HG02852 (cell line): Measurements from ENCODE around the gene E2F3.
"Not testable (repeated sequence)": the region's sequence is repeated elsewhere in the genome, so short reads cannot be mapped to it uniquely, and the experiment has no call there.

Source experiments
- ATAC-seq: cut with Tn5 transposase; IDR thresholded peaks from one replicate; pipeline ENCODE4 v1.9.1; 2021; ENCODE audit warnings: mild to moderate bottlenecking, moderate library complexity; ENCODE audit not compliant: unreplicated experiment

Gene E2F3

DNA sequence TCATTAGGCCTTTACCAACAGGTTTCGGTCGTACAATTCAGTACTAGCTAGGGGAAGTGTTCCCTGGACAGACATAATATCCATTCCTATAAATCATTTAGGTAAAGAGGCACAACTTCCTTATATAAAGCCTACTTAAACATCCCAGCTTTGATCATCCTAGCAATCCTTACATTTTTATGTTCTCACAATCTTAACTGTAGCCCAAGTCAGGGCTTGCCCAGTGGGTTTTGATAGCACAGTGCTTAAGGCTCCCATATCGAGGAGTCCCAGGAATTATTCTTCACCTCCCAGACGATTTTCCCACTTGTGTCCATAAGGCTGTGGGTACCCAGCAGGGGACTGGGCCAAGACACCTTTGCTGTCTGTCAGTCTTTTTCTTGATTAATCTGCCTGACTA lies 63.2 kb downstream of the E2F3 start:
- no peak for ATAC-seq

DNA sequence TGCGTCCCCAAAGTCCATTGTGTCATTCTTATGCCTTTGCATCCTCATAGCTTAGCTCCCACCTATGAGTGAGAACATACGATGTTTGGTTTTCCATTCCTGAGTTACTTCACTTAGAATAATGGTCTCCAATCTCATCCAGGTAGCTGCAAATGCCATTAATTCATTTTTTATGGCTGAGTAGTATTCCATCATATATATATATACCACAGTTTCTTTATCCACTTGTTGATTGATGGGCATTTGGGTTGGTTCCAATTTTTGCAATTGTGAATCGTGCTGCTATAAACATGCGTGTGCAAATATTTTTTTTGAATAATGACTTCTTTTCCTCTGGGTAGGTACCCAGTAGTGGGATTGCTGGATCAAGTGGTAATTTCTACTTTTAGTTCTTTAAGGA lies 63.9 kb downstream of the E2F3 start:
- ATAC-seq = not testable (repeated sequence)

DNA sequence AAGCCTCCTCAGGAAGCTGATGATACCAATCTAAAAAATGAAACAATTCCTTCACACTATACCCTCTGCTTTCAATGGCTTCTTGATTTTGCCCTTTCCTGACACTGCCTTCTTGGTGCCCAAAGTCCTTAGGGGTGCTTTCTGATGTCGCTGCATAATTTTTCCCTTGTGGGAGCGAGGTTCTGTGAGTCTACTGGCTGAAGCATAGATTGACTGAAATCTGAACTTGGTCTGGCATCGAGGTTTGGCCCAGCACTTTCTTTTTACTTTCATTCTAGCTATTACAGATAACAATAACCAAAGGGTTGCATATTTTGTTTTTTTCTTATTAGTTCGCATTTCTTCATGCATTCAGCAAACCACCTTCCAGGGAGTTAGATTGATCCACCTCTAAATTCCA lies 65.8 kb downstream of the E2F3 start:
- peak; percentile 71 for ATAC-seq

DNA sequence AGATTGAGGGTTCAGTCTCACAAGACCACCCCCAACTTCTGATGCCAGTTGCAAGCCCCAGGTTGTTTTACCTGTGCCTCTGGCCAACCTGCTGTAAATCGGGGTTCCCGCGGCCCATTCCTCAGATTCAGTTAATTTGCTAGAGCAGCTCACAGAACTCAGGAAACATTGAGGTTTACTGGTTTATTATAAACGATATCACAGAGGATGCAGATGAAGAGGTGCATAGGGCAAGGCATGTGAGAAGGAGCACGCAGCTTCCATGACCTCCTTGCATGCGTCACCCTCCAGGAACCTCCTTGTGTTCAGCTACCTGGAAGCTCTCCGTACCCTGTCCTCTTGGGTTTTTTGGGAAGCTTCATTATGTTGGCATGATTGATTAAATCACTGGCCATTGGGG lies 66.5 kb downstream of the E2F3 start:
- ATAC-seq = no peak

DNA sequence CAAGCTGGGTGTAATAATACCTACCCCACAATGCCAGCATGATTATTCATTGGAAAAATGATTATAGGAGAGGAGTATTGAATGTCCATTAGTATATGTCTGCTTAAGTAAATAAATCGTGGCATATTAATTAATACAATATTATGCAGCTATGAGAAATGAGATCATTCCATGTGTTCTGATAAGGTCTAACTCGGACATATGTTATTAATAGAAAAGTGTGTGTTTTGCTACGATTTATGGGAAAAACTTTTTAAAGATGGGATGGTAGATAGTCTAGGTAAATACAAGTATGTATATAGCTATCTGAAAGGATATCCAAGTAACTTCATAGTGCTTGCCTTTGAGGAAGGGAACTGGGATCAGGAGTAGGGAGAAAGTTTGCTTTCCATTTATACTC lies 71.1 kb downstream of the E2F3 start:
- no peak for ATAC-seq

DNA sequence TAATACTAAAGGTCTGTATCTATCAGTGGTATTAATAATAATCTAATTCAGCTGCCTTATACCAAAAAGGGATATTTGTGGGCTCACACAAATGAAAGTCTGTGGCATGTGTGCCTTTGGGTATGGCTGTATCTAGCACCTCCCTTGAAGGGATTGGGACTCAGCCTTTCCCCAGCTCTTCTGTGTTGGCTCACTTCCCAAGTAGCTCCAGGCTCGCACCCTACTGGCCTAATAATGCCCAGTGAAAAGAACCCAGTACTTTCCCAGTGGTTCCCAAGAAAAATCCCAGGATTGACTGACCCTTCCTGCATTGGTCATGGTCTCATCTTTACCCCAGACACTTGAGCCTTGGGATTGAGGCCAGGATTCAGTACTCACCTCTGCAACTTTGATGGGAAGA lies 71.8 kb downstream of the E2F3 start:
- ATAC-seq = no peak

DNA sequence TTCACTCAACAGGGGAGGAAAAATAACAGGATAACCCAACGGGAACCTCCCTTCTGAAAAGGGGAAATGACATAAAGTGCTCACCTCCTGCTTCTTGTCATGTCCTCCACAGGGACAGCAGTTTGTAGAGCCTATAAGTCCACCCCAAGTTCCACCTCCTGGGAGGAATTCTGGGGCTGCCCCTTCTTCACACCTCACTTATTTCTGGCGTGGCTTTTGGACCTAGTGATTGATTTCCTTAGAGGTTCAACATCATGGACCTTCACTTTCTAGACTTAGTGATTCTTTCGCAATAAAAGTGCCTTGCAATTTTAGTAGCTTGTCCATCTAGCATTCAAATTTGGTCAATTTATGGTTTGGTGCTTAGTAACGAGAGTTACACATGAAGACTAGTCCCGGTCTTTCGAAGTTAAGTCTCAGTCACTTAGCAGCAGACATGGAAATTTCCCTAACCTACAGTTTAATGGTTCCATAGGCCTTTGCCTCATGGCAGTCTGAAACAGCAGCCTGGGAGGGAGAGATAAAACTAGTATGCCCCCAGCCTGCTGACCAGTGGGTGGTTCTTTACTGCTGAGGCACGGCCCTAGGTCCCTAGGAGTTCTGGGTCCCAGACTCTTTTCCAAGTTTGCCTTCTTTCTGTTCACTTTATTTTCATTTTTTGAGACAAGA lies 73.3 kb downstream of the E2F3 start:
- no peak for ATAC-seq

DNA sequence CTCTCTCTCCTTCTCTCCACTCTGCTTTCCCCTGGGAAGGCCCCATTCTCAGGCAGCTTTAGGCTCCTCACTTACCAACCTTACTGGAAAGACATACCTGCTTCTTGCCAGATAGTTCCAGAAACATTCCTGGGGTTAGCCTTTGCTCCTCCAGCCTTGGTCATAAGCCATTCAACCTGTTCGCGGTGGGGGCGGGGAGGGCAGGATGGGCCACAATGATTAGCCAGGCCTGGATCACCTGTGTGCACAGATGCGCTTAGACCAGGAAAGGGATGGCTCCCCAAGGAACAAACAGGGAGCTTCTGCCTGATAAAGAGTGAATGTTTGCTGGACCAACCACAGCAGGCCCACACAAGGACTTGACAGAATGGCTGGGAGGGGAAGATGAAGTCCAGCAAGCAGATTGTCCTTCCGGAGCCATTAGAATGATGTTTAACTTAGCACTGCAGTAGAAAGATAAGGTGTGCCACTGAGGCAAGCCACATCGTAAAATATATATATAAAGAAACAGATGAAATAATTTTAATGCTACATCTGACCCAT lies 74.9 kb downstream of the E2F3 start:
- no peak for ATAC-seq

DNA sequence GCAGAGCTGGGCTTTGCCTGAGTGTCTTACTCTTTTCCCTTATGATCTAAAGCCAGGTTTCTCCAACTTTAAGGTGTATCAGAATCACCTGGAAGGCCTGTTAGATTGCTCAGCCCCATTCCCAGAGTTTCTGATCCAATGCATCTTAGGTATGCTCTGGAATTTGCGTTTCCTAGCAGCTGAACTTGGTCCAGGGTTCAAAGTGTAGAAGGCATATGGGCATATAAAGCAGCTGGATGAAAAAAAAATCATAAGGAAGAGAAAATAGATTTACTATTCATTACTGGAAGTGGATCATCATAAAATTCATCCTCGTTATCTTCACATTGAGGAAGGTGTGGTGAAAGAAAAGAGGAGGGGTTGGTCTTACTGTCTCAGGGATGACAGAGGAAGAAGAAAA lies 75.8 kb downstream of the E2F3 start:
- no peak for ATAC-seq

DNA sequence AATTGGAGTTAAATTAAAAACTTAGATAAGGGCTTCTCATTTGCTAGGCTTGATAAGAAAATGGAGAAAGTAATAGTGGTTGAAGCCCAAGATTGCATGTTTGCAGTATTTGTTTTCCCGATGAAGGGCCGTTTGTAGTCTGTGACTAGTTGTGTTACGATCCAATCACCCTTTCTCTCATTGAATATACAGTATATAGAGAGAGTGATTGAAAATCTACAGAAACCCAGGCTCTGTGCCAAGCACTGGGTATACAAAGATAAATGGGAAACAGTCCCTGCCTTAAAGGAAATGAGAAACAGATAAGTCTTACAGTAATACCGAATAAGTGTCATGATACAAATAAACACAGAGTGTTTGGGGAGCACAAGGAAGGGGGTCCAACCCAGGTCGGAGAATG lies 77.4 kb downstream of the E2F3 start:
- ATAC-seq = no peak

DNA sequence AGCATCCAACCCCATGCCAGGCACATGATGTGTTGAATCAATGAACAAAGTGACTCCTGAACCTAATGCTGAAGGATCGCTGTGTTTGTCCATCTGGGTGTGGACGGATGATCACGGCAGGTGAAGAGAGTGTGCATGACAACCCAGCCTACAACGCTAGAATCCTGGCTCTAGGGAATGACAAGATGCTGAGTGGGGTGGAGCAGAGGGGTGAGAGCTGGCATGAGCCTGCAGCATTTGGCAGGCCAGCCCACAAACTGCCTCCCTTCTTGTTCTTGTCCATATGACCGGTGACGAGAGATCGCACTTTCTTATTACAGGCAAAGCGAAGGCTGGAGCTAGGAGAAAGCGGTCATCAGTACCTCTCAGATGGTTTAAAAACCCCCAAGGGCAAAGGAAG lies 77.8 kb downstream of the E2F3 start:
- no peak for ATAC-seq

DNA sequence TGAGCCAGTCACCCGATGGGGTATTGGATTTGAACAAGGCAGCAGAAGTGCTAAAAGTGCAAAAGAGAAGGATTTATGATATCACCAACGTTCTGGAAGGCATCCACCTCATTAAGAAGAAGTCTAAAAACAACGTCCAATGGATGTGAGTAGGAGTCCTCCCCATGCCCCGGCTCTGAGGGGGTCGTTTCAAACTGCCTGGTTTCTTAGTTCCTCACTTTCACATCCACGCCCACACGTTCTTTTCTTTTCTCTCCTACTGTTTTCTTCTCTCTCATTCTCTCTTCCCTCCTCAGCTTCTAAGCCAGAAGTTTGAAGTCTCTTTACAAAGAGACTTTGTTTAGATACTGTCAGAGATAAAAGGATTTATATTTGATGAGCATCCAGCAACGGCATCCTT lies 79.6 kb downstream of the E2F3 start:
- no peak for ATAC-seq

DNA sequence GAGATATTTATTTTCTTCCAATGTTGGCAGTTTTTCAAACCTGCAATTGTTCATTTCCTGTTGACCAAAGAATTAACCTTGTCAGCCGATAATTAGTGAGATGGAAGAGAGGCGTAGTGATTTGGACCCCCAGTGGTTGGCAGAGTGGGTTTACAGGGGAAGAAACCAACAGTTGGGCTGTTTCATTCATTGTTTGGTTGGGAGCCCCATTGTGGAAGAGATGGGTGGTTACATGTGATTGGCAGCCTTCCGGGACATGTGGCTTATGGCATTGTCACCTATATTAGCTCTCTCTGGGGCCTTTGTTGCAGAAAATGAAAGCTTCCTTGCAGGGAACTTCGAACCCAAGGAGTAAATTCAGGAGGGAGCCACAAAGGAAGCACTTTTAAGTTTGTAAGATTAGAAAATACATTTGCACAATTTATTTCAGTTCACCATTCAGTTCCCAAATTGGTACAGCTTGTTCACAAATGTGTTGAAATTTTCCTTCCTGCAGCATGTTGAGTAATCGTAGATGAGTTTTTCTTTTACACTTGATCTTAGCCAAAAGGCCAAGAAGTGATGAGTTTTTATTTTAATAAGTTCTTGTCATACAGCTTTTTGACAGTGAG lies 82.3 kb downstream of the E2F3 start:
- no peak for ATAC-seq

DNA sequence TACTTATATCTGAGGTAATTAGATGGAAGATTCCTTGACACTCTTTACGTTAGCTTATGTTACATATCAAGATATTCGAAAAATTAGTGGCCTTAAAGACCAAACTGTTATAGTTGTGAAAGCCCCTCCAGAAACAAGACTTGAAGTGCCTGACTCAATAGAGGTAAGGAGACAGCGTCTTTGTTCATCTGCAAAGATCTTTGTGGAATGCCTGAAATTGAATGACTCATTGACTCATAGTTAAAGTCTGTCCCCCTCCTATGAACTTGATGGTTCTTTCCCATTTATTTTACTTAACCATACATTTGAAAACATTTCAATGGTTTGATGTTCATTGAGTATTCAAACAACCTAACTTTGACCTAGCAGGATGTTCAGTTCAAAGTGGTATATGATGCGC lies 85.0 kb downstream of the E2F3 start:
- no peak for ATAC-seq

DNA sequence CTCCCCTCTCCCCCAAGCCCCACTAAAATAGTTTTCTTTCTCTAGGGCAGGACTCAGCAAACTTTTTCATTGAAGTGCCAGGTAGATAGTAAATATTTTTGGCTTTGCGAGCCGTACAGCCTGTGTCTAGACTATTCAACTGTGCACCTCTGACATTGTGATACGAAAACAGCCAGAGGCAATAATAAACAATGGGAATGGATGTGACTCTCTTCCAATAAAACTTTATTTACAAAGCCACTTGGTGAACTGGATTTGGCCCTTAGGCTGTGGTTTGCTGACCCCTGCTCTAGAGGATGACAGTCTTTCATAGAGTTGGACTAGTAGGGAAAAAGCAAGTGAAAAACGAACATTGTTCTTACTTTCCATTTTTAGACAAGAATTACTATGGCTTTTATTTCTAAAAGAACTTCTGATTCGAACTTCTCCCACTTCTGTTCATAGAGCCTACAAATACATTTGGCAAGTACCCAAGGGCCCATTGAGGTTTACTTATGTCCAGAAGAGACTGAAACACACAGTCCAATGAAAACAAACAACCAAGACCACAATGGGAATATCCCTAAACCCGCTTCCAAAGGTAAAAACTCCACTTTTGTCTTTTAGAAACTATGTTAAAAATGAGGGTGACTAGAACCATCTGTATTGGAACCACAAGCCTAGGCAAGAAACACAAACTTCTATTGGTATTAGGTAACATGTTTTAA lies 86.1 kb downstream of the E2F3 start:
- ATAC-seq = no peak

DNA sequence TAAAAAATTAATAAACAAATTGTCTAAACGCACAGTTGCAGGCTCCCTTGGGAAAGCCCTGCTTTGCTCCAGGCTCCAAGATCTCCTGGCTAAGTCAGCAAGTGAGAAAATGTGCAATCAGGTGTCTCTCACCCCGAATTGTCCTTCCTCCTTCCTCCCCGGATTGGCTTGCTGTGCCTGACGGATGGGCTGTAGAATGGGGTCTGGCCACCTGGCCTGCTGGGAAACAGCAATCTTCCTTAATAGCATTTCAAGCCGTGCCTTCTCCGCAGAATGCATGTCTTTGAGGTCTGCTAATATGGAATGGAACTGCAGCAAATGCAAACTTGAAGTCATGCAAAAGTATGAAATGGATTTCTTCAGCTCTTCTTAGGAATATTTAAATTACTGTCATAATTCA lies 88.9 kb downstream of the E2F3 start:
- ATAC-seq = no peak

DNA sequence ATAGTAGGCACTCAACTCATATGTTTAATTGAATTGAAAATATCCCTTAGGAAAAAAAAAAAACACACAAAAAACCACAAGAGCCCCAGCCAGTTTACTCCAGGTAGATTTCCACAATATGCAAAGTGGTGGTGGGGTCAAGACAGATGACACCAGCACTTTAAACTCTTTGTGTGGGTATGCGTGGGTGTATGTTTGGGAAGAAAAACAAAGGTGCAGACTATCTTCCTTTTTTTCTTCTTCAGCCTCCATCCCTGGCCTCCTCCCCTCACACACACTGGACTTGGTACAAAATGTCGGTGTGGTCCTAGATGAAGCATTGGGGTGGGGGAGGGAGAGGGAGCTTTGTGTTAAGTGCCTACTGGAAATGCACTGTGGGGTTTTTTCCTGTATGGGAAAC lies 90.4 kb downstream of the E2F3 start:
- ATAC-seq = no peak

DNA sequence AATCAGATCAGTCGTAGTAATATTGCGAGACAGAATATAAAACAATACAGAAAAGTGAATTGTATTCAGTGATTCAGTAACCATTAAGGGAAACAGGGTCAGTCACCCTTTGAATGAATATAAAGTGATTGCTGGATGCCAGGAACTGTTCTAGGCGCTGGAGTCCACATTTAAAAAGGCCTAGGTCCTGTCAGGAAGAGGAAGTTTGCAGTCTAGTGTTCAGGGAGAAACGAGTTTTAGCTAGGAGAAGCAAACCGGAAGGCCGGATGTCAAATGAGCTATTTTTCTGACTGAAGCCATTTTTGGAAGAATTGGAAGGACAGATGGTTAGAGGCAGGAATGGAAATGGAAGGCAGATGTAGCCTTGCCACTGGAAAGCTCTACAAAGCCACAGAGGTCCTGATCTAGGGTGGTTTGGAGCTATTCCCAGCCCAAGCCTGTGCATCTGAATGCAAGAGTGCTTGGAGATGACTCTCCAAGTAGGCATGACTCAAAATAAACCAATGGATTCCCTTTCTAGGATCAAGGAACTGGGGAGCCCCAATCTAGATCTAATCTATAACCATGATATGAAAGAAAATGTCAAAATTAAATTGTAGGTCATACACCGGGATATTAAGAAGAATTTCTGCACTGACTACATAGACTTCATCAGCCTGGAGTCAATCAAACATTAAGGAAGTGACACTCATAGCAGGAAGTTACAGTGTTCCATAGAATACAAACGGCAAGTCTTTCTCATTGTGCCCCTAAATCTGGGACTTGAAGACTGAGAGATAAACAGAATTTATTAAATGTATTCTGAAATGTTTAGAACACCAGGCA lies 95.7 kb downstream of the E2F3 start:
- ATAC-seq = no peak

DNA sequence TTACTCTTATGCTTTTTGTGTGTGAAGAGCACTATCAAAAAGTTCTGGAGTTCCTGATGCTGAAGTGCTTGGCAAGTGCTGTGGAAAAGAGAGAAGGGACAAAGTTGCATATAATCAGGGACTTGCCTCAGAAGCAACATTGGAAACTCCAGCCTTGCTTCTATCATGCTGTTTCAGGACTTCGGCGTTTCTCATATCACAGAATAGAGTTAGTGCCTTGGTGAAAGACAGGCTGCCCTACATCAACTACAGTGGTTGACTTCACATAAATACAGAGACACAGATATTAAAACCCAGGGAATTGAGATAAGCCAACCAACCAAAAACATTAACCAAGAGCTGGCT lies 96.3 kb downstream of the E2F3 start:
- ATAC-seq = no peak

DNA sequence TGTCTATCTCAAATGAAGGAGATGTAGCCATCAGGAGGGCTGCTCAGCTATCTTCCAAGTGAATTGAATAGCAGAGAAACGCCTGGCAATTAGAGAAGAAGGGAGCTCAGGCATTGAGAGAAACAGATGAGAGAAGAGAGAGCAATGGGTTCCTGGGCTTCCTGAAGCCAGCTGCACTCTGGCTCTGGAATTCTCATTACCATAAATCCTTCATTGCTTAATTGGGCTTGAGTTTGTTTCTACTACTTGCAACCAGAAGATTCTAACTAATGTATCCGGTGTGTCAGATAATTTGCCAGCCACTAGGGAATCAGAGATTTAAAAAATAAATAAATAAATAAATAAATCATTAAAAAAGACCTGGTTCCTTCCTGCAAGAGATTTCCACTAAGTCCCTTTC lies 107.5 kb downstream of the E2F3 start:
- no peak for ATAC-seq

DNA sequence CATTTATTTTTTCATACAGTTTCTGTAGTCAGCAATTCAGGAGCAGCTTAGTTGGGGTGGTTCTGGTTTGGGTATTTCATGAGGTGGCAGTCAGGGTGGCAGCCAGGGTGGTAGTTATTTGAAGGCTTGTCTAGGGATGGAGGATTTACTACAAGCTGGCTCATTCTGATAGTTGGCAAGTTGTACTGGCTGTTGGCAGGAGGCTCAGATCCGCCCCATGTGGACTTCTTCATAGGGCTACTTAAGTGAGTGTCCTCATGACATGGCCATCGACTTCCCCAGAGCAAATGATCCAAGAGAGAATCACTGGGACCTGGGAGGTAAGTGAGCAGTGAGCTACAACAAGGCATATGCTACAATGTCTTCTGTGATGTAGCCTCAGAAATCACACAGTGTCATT lies 110.2 kb downstream of the E2F3 start:
- no peak for ATAC-seq
